Gastroesophageal sphincter (tissue), 4 donors: ENCODE measurements around the gene AHSA1. TPM values are rescaled to one million over a fixed set of nuclear protein-coding genes. Genes with fewer than 3 reads are reported as not detected.

ENCODE experiments used
- ATAC-seq: fragments of 150-250 bp; one replicate; pipeline ENCODE4 v1.9.1; 2016; ENCODE audit warnings: mild to moderate bottlenecking, moderate library complexity
- H3K27ac ChIP-seq, 4 donors: fragments of 200-600 bp; sonication (generic) in 3 of 4; 1 replicate in 3 of 4; 2 replicates in 1 of 4; pipeline ENCODE4 v1.5.1; 2016 to 2019
- H3K27me3 ChIP-seq: fragments of 200-600 bp; sonication (generic); one replicate; pipeline ENCODE4 v1.5.1; 2019
- H3K36me3 ChIP-seq, 2 donors: fragments of 200-600 bp; sonication (generic); one replicate each; pipeline ENCODE4 v1.5.1; 2019; ENCODE audit warnings: control low read depth in 1 of 2
- H3K4me1 ChIP-seq, 3 donors: fragments of 200-600 bp; sonication (generic); 1 replicate in 2 of 3; 2 replicates in 1 of 3; pipeline ENCODE4 v1.5.1; 2016 to 2019; ENCODE audit warnings: control low read depth in 2 of 3
- H3K4me3 ChIP-seq, 2 donors: fragments of 200-600 bp; sonication (generic); one replicate each; pipeline ENCODE4 v1.5.1; 2019; ENCODE audit warnings: mild to moderate bottlenecking in 1 of 2, moderate library complexity in 1 of 2
- H3K9me3 ChIP-seq, 3 donors: fragments of 200-600 bp; sonication (generic); one replicate each; pipeline ENCODE4 v1.5.1; 2017 to 2019; ENCODE audit warnings: control low read depth in 2 of 3
- CTCF ChIP-seq, 4 experiments: fragments of 200-600 bp in 2 of 4; fragments of 450-650 bp in 2 of 4; sonication (generic) in 1 of 4; IDR thresholded peaks; one replicate each; pipeline ENCODE4 v1.5.1; 2017 to 2019; ENCODE audit warnings: antibody characterized with exemption in 4 of 4, mild to moderate bottlenecking in 2 of 4, moderate library complexity in 2 of 4
- EP300 ChIP-seq: sonication (generic); formaldehyde crosslinking; IDR thresholded peaks from one replicate; pipeline ENCODE4 v1.6.1; 2017; ENCODE audit warnings: antibody characterized with exemption, mild to moderate bottlenecking
- POLR2A ChIP-seq, 2 donors: fragments of 450-650 bp; IDR thresholded peaks; one replicate each; pipeline ENCODE4 v1.6.1; 2017; ENCODE audit warnings: antibody characterized with exemption in 2 of 2, mild to moderate bottlenecking in 2 of 2, moderate library complexity in 1 of 2
- POLR2AphosphoS5 ChIP-seq: sonication (generic); formaldehyde crosslinking; IDR thresholded peaks from one replicate; pipeline ENCODE4 v1.6.1; 2017; ENCODE audit warnings: antibody characterized with exemption
- WGBS, 2 donors: methylation state at CpG; one replicate each; pipeline ENCODE4 v1.1.5; 2018; ENCODE audit warnings: low coverage in 1 of 2; 5-methylcytosine and 5-hydroxymethylcytosine counted together
- total RNA-seq, 4 donors: library from RNA; depleted of rRNA; stranded (reverse); fragments of >200 nt; gene quantifications; one replicate each; pipeline ENCODE4 v1.1.0, GENCODE V29; 2016

Gene AHSA1
- total RNA-seq, 4 donors from 2014 or later, result 115 to 166 (median 129) TPM

GRCh38 chr14:77507762-77508161, 49.9 kb downstream of the AHSA1 start:
- H3K27me3 ChIP-seq, result no peaks in the 10 kb centered on the region
- no peak overlapping the region for H3K27ac ChIP-seq
- peaks cover 0 to 9% (median 0%) of the 10 kb centered on the region in 3 donors for H3K9me3 ChIP-seq
- ATAC-seq, result no peak
- WGBS, 2 donors, result 93 to 100% methylated on average over 3 of the region's 3 CpGs
- no peak overlapping the region for H3K4me3 ChIP-seq
- TF ChIP-seq EP300 (no peak), CTCF (IDR thresholded peaks at IDR 0.05) (no peak), POLR2AphosphoS5 (no peak), POLR2A (IDR thresholded peaks at IDR 0.05) (no peak)
- H3K36me3 ChIP-seq, result peaks cover 4 to 64% of the 10 kb centered on the region in 2 donors
- no peaks in the 10 kb centered on the region for H3K4me1 ChIP-seq

GRCh38 chr14:77508249-77508648, 50.4 kb downstream of the AHSA1 start:
- Histone ChIP-seq H3K4me1 (no peaks in the 10 kb centered on the region), H3K27ac (no peak overlapping the region), H3K27me3 (no peaks in the 10 kb centered on the region), H3K4me3 (no peak overlapping the region), H3K9me3 (peaks cover 0 to 9% (median 0%) of the 10 kb centered on the region in 3 donors), H3K36me3 (peaks cover 4 to 64% of the 10 kb centered on the region in 2 donors)
- TF ChIP-seq POLR2AphosphoS5, result no peak
- no peak for TF ChIP-seq CTCF (IDR thresholded peaks at IDR 0.05)
- no peak for TF ChIP-seq EP300
- TF ChIP-seq POLR2A (IDR thresholded peaks at IDR 0.05), result no peak
- no peak for ATAC-seq
- 86 to 89% methylated on average over 4 of the region's 4 CpGs for WGBS, 2 donors

GRCh38 chr14:77508876-77509275, 51.0 kb downstream of the AHSA1 start:
- Histone ChIP-seq H3K27ac (no peak overlapping the region), H3K4me1 (no peaks in the 10 kb centered on the region), H3K9me3 (peaks cover 0 to 4% (median 0%) of the 10 kb centered on the region in 3 donors), H3K27me3 (no peaks in the 10 kb centered on the region), H3K4me3 (no peak overlapping the region), H3K36me3 (peaks cover 4 to 66% of the 10 kb centered on the region in 2 donors)
- ATAC-seq, result no peak
- 86 to 96% methylated on average over 2 to 3 of the region's 3 CpGs for WGBS, 2 donors
- TF ChIP-seq POLR2AphosphoS5, result no peak
- TF ChIP-seq EP300, result no peak
- no peak for TF ChIP-seq POLR2A (IDR thresholded peaks at IDR 0.05)

DNA sequence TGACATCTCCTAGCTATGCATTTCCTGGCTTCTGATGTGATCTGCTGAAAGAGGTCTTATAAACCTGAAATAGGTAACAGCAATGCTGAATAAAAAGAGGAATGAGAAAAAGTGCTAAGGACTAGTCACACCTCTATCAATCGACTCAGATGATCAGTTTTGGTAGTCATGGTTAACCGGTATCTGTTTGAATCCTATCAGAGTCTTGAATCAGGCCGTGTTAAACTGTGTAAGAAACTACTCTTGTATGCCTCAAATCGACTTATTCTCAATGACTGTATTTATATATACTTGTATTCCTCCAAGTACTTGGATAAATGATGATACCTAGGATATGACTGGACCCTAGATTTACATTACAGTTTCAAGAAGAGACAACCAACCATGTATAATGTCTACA, 51.5 kb downstream of the AHSA1 start:
- TF ChIP-seq EP300 (no peak), CTCF (IDR thresholded peaks at IDR 0.05) (no peak), POLR2A (IDR thresholded peaks at IDR 0.05) (no peak), POLR2AphosphoS5 (no peak)
- Histone ChIP-seq H3K4me1 (no peaks in the 10 kb centered on the region), H3K27me3 (no peaks in the 10 kb centered on the region), H3K9me3 (no peaks in the 10 kb centered on the region), H3K27ac (no peak overlapping the region), H3K36me3 (peaks cover 4 to 70% of the 10 kb centered on the region in 2 donors), H3K4me3 (no peak overlapping the region)
- WGBS, 2 donors, result 73 to 90% methylated on average over 4 of the region's 4 CpGs
- no peak for ATAC-seq

GRCh38 chr14:77511486-77512162, 53.7 kb downstream of the AHSA1 start:
- ATAC-seq, result no peak
- WGBS, 2 donors, result 91 to 93% methylated on average over 3 to 8 of the region's 8 CpGs
- peaks cover 4 to 80% of the 10 kb centered on the region in 2 donors for H3K36me3 ChIP-seq
- TF ChIP-seq CTCF (IDR thresholded peaks at IDR 0.05), result no peak
- no peak for TF ChIP-seq POLR2A (IDR thresholded peaks at IDR 0.05)
- TF ChIP-seq EP300, result no peak
- TF ChIP-seq POLR2AphosphoS5, result no peak
- no peaks in the 10 kb centered on the region for H3K9me3 ChIP-seq
- H3K4me3 ChIP-seq, result no peak overlapping the region
- H3K4me1 ChIP-seq, result no peaks in the 10 kb centered on the region
- H3K27ac ChIP-seq, result no peak overlapping the region
- H3K27me3 ChIP-seq, result no peaks in the 10 kb centered on the region
